Measurements from ENCODE around the gene FOXP3. TPM values are rescaled to one million over a fixed set of nuclear protein-coding genes. Genes with fewer than 3 reads are reported as not detected.
A peak's percentile ranks its signal among the peaks of the same experiment; 100 is the strongest.

The FOXP3 gene
- total and polyA plus RNA-seq, 8 donors = 0.04 to 0.16 (median 0.12) TPM; not detected in 5

- no peaks in the 10 kb centered on the region for H3K36me3 ChIP-seq
- FAIRE-seq (no peak), ATAC-seq (no peak), DNase-seq (peak in 3 of 6 donors; percentile 15 to 43 (median 21))
- peaks cover 0 to 5% (median 0%) of the 10 kb centered on the region in 3 donors for H3K4me1 ChIP-seq
- WGBS, 2 donors = 9 to 18% methylated on average over 2 of the region's 2 CpGs
- peak overlapping the region in 2 of 4 donors; percentile 63 to 67 for H3K4me3 ChIP-seq
- H3K27me3 ChIP-seq = peaks cover 0 to 6% (median 0%) of the 10 kb centered on the region in 4 donors
- H3K9me3 ChIP-seq = no peaks in the 10 kb centered on the region
- H3K27ac ChIP-seq = no peak overlapping the region
- intact Hi-C loops (cut with DNase I) = no loop called here
- no peak for TF ChIP-seq CTCF (IDR thresholded peaks at IDR 0.05)
These were observed 6.8 kb upstream of the FOXP3 start for GRCh38 chrX:49271341-49271740.

GRCh38 chrX:49270249-49270921 lies 5.9 kb upstream of the FOXP3 start:
- intact Hi-C loops (cut with DNase I) = no loop called here
- WGBS, 2 donors = 42 to 68% methylated on average over 58 to 66 of the region's 66 CpGs
- TF ChIP-seq CTCF (IDR thresholded peaks at IDR 0.05) = no peak
- peaks cover 0 to 6% (median 0%) of the 10 kb centered on the region in 4 donors for H3K27me3 ChIP-seq
- peak in 3 of 6 donors; percentile 22 to 81 (median 60) for DNase-seq
- H3K36me3 ChIP-seq = no peaks in the 10 kb centered on the region
- H3K27ac ChIP-seq = peak overlapping the region; percentile 82 to 92 (median 87)
- no peak for ATAC-seq
- H3K4me3 ChIP-seq = peak overlapping the region; percentile 44 to 67 (median 54)
- peaks cover 0 to 5% (median 0%) of the 10 kb centered on the region in 3 donors for H3K4me1 ChIP-seq
- no peaks in the 10 kb centered on the region for H3K9me3 ChIP-seq
- FAIRE-seq = no peak

- Histone ChIP-seq H3K4me3 (peak within 1 kb of the TSS; percentile 44 to 67 (median 54)), H3K9me3 (no peaks in the 10 kb centered on the region), H3K27me3 (peaks cover 0 to 6% (median 0%) of the 10 kb centered on the region in 4 donors), H3K36me3 (no peaks in the 10 kb centered on the region), H3K4me1 (peaks cover 0 to 5% (median 0%) of the 10 kb centered on the region in 3 donors), H3K27ac (peak within 1 kb of the TSS; percentile 82 to 92 (median 87))
- FAIRE-seq (no peak), ATAC-seq (peak; percentile 1 to 46 (median 10)), DNase-seq (peak in 1 of 6 donors; percentile 64)
- intact Hi-C loops (cut with DNase I) = no loop called here
- 1 to 34% methylated on average over 63 to 70 of the region's 70 CpGs for WGBS, 2 donors
- TF ChIP-seq CTCF (IDR thresholded peaks at IDR 0.05) = no peak
These were observed 5.3 kb upstream of the FOXP3 start, which contains the start of gene PPP1R3F for GRCh38 chrX:49269767-49270248. Gene PPP1R3F, plus strand, starts transcription at chrX:49269793. Its CDS starts 77 bp downstream, at chrX:49269870.

- peaks cover 0 to 6% (median 0%) of the 10 kb centered on the region in 4 donors for H3K27me3 ChIP-seq
- peak overlapping the region in 3 of 4 donors; percentile 44 to 67 (median 63) for H3K4me3 ChIP-seq
- H3K4me1 ChIP-seq = peaks cover 0 to 5% (median 0%) of the 10 kb centered on the region in 3 donors
- intact Hi-C loops (cut with DNase I) = no loop called here
- FAIRE-seq (peak; percentile 95), DNase-seq (peak; percentile 89 to 97 (median 97)), ATAC-seq (peak; percentile 91 to 95 (median 92))
- no peaks in the 10 kb centered on the region for H3K36me3 ChIP-seq
- no peaks in the 10 kb centered on the region for H3K9me3 ChIP-seq
- H3K27ac ChIP-seq = peak overlapping the region; percentile 82 to 92 (median 87)
- no peak for TF ChIP-seq CTCF (IDR thresholded peaks at IDR 0.05)
- WGBS, 2 donors = 0 to 37% methylated on average over 45 of the region's 45 CpGs
These were observed 4.7 kb upstream of the FOXP3 start for GRCh38 chrX:49269010-49269766.

All from pancreas (tissue), 10 donors.